B cell (primary cell): ENCODE measurements around the gene SLC44A4. TPM values are rescaled to one million over a fixed set of nuclear protein-coding genes. Genes with fewer than 3 reads are reported as not detected.

ENCODE experiments used
- ATAC-seq: fragments of 200-7000 bp; cut with Tn5 transposase; one replicate; pipeline ENCODE4 v1.10.0; 2021; ENCODE audit warnings: low read depth, mild to moderate bottlenecking, moderate number of reproducible peaks, moderate library complexity
- CTCF ChIA-PET: fragments of 350-600 bp; sonication (Branson Sonifier 250); formaldehyde crosslinking; loops from one replicate; lab custom pipeline; 2021; ENCODE audit warnings: antibody characterized with exemption, inconsistent platforms; lab: Charles Lee
- POLR2A ChIA-PET: fragments of 350-600 bp; sonication (Branson Sonifier 250); formaldehyde crosslinking; loops from one replicate; lab custom pipeline; 2021; ENCODE audit warnings: antibody characterized with exemption; lab: Charles Lee
- DNase-seq: peaks from one replicate; pipeline ENCODE4 v3.0.0; 2013
- H2AFZ ChIP-seq: 2 replicates; pipeline ENCODE4 v1.6.1; 2012; ENCODE audit warnings: mild to moderate bottlenecking, low read depth, low read length; ENCODE audit not compliant: insufficient read depth, poor library complexity, severe bottlenecking
- H3K27ac ChIP-seq, 2 donors: 1 replicate in 1 of 2; 2 replicates in 1 of 2; pipeline ENCODE4 v1.5.1; 2012 to 2013; ENCODE audit warnings: low read length in 2 of 2, mild to moderate bottlenecking in 2 of 2, moderate library complexity in 1 of 2
- H3K27me3 ChIP-seq, 4 experiments: fragments of 200-600 bp in 1 of 4; sonication (generic) in 1 of 4; replicated peaks in 1 of 4; 1 replicate in 2 of 4; 2 replicates in 2 of 4; pipeline versions ENCODE4 v1.6.1 to v1.7.0; 2013 to 2016; ENCODE audit warnings: low read length in 3 of 4, mild to moderate bottlenecking in 2 of 4, mixed read lengths in 1 of 4, moderate library complexity in 1 of 4; ENCODE audit not compliant: insufficient read depth in 4 of 4, control insufficient read depth in 3 of 4; ENCODE audit errors: control extremely low read depth in 1 of 4
- H3K36me3 ChIP-seq, 2 experiments: replicated peaks in 1 of 2; 1 replicate in 1 of 2; 2 replicates in 1 of 2; pipeline versions ENCODE4 v1.6.1 to v1.7.1; 2013; ENCODE audit warnings: low read length in 1 of 2; ENCODE audit not compliant: insufficient read depth in 2 of 2, control insufficient read depth in 1 of 2; ENCODE audit errors: control extremely low read depth in 1 of 2, extremely low read depth in 1 of 2
- H3K4me1 ChIP-seq, 2 donors: fragments of 200-600 bp in 1 of 2; sonication (generic) in 1 of 2; 1 replicate in 1 of 2; 2 replicates in 1 of 2; pipeline versions ENCODE4 v1.5.1 to v1.6.1; 2013 to 2017; ENCODE audit warnings: low read length in 2 of 2; ENCODE audit not compliant: control insufficient read depth in 2 of 2, insufficient read depth in 2 of 2
- H3K4me2 ChIP-seq: replicated peaks from 2 replicates; pipeline ENCODE3; 2012; ENCODE audit warnings: mild to moderate bottlenecking, low read depth, low read length; ENCODE audit not compliant: poor library complexity, severe bottlenecking
- H3K4me3 ChIP-seq, 5 experiments: fragments of 200-600 bp in 1 of 5; sonication (generic) in 1 of 5; 1 replicate in 3 of 5; 2 replicates in 2 of 5; pipeline versions ENCODE4 v1.5.1 to v1.7.0; 2011 to 2016; ENCODE audit warnings: low read length in 4 of 5, mild to moderate bottlenecking in 4 of 5, low read depth in 2 of 5, control low read depth in 1 of 5, moderate library complexity in 1 of 5; ENCODE audit not compliant: insufficient read depth in 1 of 5; ENCODE audit errors: control extremely low read depth in 1 of 5, extremely low read depth in 1 of 5
- H3K79me2 ChIP-seq: fragments of 200-600 bp; sonication (generic); one replicate; pipeline ENCODE4 v1.6.0; 2016; ENCODE audit warnings: low read length; ENCODE audit not compliant: control insufficient read depth, insufficient read depth
- H3K9ac ChIP-seq: fragments of 200-600 bp; sonication (generic); 2 replicates; pipeline ENCODE4 v1.6.1; 2017; ENCODE audit warnings: mild to moderate bottlenecking, low read length, moderate library complexity
- H3K9me3 ChIP-seq, 3 donors: one replicate each; pipeline versions ENCODE4 v1.6.1 to v1.7.1; 2013; ENCODE audit warnings: low read length in 2 of 3; ENCODE audit not compliant: control insufficient read depth in 2 of 3, insufficient read depth in 1 of 3; ENCODE audit errors: control extremely low read depth in 1 of 3
- H4K20me1 ChIP-seq: 2 replicates; pipeline ENCODE4 v1.6.0; 2012; ENCODE audit warnings: mild to moderate bottlenecking, low read length; ENCODE audit not compliant: insufficient read depth, control insufficient read depth, poor library complexity, severe bottlenecking
- H3K27ac Mint-ChIP-seq: one replicate; pipeline ENCODE4 v1.8.0; 2021; ENCODE audit warnings: mixed read lengths
- H3K27me3 Mint-ChIP-seq: one replicate; pipeline ENCODE4 v1.8.0; 2021; ENCODE audit warnings: mixed read lengths
- H3K4me1 Mint-ChIP-seq: one replicate; pipeline ENCODE4 v1.8.0; 2021; ENCODE audit warnings: mixed read lengths
- H3K4me3 Mint-ChIP-seq: one replicate; pipeline ENCODE4 v1.8.0; 2021; ENCODE audit warnings: mixed read lengths
- H3K9me3 Mint-ChIP-seq: one replicate; pipeline ENCODE4 v1.8.0; 2022; ENCODE audit warnings: mixed read lengths; ENCODE audit not compliant: insufficient read depth
- CTCF ChIP-seq: fragments of 200-600 bp; IDR thresholded peaks from one replicate; pipeline ENCODE4 v1.8.0; 2022; ENCODE audit warnings: antibody characterized with exemption, mild to moderate bottlenecking
- EZH2 ChIP-seq: IDR thresholded peaks from 2 replicates; pipeline ENCODE4 v1.6.1; 2012; ENCODE audit warnings: borderline replicate concordance, low read depth, mild to moderate bottlenecking, moderate library complexity, low read length; ENCODE audit not compliant: insufficient read depth, poor library complexity, severe bottlenecking
- WGBS: methylation state at CpG from one replicate; pipeline ENCODE4 v1.1.5; 2013; ENCODE audit warnings: missing lambda C conversion rate; ENCODE audit not compliant: insufficient coverage; 5-methylcytosine and 5-hydroxymethylcytosine counted together
- intact Hi-C: fragments of 100-400 bp; cut with micrococcal nuclease; formaldehyde crosslinking; loops from one replicate; pipeline ENCODE4 v1.10.0; 2022
- polyA plus RNA-seq: library from polyadenylated mRNA; depleted of rRNA; stranded (reverse); fragments of >200 nt; gene quantifications from 2 replicates; pipeline ENCODE4 v1.2.3, GENCODE V29; 2012
- total RNA-seq, 2 donors: library from RNA; stranded (reverse); fragments of 120-200 nt in 1 of 2; gene quantifications; 1 replicate in 1 of 2; 2 replicates in 1 of 2; pipeline versions ENCODE4 v1.2.3 to v1.2.4, GENCODE V29; 2013 to 2022

SLC44A4 gene
- total and polyA plus RNA-seq, 2 donors (not counting 1 experiment from before 2014, with no cell fraction given) = not detected

- ATAC-seq (no peak), DNase-seq (no peak)
- no peaks in the 10 kb centered on the region for H3K27me3 ChIP-seq
- no peaks in the 10 kb centered on the region for H4K20me1 ChIP-seq
- Mint-ChIP-seq H3K4me1 (no peaks in the 10 kb centered on the region), H3K27ac (no peak overlapping the region), H3K9me3 (no peaks in the 10 kb centered on the region), H3K27me3 (peaks cover 4% of the 10 kb centered on the region), H3K4me3 (no peak overlapping the region)
- H3K9me3 ChIP-seq = no peaks in the 10 kb centered on the region
- ChIA-PET CTCF (interaction anchor here (1.7 kb wide), 1 partner anchor 13 kb away, joined by 4 read pairs; no protein-coding TSS in a partner anchor), POLR2A (no interaction called here)
- no peaks in the 10 kb centered on the region for H3K79me2 ChIP-seq
- WGBS = 71% methylated on average over 1 of the region's 7 CpGs
- no peaks in the 10 kb centered on the region for H3K4me1 ChIP-seq
- no peak overlapping the region for H3K4me3 ChIP-seq
- H3K27ac ChIP-seq = no peak overlapping the region
- TF ChIP-seq CTCF (no peak), EZH2 (no peak)
- no peak overlapping the region for H2AFZ ChIP-seq
- no peak overlapping the region for H3K4me2 ChIP-seq
- intact Hi-C loops = no loop called here
- H3K9ac ChIP-seq = no peak overlapping the region
- H3K36me3 ChIP-seq = peaks cover 0 to 19% of the 10 kb centered on the region in 2 experiments
Observed at GRCh38 chr6:31876357-31876756, 2.4 kb downstream of the SLC44A4 start.

GRCh38 chr6:31875877-31876276 is 2.9 kb downstream of the SLC44A4 start:
- Histone ChIP-seq H2AFZ (no peak overlapping the region), H3K9ac (no peak overlapping the region), H3K27ac (no peak overlapping the region), H3K9me3 (no peaks in the 10 kb centered on the region), H3K4me1 (no peaks in the 10 kb centered on the region), H3K79me2 (no peaks in the 10 kb centered on the region), H3K27me3 (no peaks in the 10 kb centered on the region), H3K36me3 (peaks cover 0 to 14% of the 10 kb centered on the region in 2 experiments), H3K4me2 (no peak overlapping the region), H3K4me3 (no peak overlapping the region), H4K20me1 (no peaks in the 10 kb centered on the region)
- Mint-ChIP-seq H3K27ac (no peak overlapping the region), H3K4me1 (no peaks in the 10 kb centered on the region), H3K4me3 (no peak overlapping the region), H3K9me3 (no peaks in the 10 kb centered on the region), H3K27me3 (peaks cover 4% of the 10 kb centered on the region)
- no peak for ATAC-seq
- DNase-seq = no peak
- no CpG with 5 or more reads among the region's 5 CpGs for WGBS
- ChIA-PET CTCF (no interaction called here), POLR2A (no interaction called here)
- TF ChIP-seq CTCF = no peak
- no peak for TF ChIP-seq EZH2
- intact Hi-C loops = no loop called here
